Measurements from ENCODE around the gene LDLRAP1.

Gene LDLRAP1

DNA sequence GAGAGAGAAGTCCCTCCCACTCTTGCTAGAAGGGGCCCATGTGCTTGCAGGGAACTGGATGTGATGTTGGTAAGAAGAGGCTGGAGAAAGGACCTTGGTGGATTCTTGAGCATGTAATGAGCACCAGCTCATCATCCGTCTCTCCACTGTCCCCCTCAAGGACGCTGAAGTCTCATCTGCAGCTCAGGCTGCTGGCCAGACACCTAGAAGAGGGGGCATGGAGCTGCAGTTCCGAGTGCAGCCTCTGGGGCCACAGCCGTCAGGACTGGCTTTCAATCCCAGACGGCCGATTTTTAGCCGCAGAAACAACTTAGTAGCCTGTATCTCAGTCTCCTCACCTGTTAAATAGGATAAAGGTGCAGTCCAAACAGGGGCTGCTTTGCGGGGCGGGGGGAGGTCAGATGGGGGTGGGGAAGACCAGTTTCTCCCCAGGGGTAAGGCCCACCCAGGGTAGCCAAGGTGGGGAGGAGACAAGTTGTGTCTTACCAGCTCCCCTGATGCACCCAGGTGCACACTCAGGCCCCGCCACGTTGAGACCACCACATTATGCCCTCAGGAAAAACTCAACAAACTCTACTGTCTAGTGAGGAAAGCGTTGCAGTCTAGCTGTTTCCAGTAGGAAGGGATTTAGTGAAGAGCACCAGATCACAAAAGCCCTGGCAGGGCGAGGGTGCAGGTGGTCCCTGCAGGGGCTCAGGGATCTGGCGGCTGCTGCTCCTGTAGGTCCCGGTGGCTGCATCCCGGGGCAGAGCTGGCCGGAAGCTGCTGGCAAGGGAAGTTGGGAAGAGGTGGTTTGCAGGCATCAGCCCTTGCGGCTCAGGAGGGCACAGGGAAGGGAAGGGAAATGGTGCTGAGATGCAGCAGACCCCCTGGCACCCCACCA is 29.5 kb downstream of the LDLRAP1 start:
- POLR2A ChIA-PET: no interaction called here

DNA sequence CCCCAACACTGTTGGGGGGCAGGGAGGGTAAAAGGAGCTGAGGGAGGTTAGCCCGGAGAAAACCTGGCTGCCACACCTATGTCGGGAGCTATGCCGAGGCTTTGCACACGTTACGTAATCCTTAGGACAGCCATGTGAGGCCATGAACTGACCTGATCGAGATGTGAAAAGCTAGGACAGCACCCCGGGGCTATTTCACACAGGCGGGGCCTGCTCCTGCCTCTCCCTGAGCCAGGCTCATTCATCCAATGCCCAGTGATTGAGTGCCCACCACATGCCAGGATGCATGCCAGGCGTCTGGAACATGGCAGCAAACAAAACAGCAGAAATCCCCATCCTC is 30.2 kb downstream of the LDLRAP1 start:
- no peak for DNase-seq (ENCODE audit: extremely low spot score)
- no peak for TF ChIP-seq CTCF (IDR thresholded peaks at IDR 0.05; ENCODE audit: control extremely low read depth, extremely low read depth, low read depth, missing control alignments)
- ChIA-PET POLR2A (no interaction called here), CTCF (interaction anchor here (0.8 to 4.1 kb wide), 10 partner anchors 8 to 45 kb away, joined by 3 to 34 read pairs (median 4); no protein-coding TSS in a partner anchor)

More for the DNA sequence above, 29.5 kb downstream of the LDLRAP1 start:
- DNase-seq (ENCODE audit: extremely low spot score): peak; percentile 78
- TF ChIP-seq CTCF (IDR thresholded peaks at IDR 0.05; ENCODE audit: control extremely low read depth, extremely low read depth, low read depth, missing control alignments): peak; percentile 52
- CTCF ChIA-PET: interaction anchor here (0.8 to 4.1 kb wide), 17 partner anchors 8 to 46 kb away, joined by 3 to 34 read pairs (median 4); no protein-coding TSS in a partner anchor

DNA sequence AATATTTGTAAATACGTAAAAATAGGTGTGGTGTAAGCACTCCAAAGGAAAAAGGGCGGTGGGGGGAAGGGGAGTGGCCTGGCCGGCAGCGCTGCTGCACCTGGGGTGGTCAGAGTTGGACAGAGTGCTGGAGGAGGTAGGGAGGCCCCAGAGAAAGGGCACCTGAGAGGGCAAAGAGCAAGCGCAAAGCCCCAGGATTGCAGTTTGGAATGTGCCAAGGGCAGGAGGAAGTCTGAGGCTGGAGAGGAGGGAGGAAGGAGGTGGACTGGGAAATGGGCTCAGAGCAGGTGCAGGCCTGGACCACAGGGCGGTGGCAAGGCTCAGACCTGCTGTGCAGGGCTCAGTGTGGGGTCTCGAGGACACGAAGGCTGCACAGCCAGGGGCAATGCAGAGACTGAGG is 30.6 kb downstream of the LDLRAP1 start:
- TF ChIP-seq CTCF (IDR thresholded peaks at IDR 0.05; ENCODE audit: control extremely low read depth, extremely low read depth, low read depth, missing control alignments): no peak
- ChIA-PET POLR2A (no interaction called here), CTCF (interaction anchor here (0.8 to 4.1 kb wide), 5 partner anchors 9 to 24 kb away, joined by 4 to 34 read pairs (median 4); no protein-coding TSS in a partner anchor)
- DNase-seq (ENCODE audit: extremely low spot score): no peak

DNA sequence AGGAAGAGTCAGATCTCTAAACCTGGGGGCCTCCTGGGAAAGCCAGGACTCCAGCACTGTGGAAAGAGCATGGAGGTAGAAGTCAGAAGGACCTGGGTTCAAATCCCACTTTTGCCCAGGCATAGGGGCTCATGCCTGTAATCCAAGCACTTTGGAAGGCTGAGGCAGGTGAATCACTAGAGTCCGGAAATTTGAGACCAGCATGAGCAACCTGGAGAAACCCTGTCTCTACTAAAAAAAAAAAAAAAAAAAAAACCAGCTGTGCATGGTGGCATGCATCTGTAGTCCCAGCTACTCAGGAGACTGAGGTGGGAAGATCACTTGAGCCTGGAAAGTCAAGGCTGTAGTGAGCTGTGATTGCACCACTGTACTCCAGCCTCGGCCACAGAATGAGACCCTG is 31.8 kb downstream of the LDLRAP1 start:
- CTCF ChIA-PET: no interaction called here
- DNase-seq (ENCODE audit: extremely low spot score): no peak
- TF ChIP-seq CTCF (IDR thresholded peaks at IDR 0.05; ENCODE audit: control extremely low read depth, extremely low read depth, low read depth, missing control alignments): no peak
- POLR2A ChIA-PET: no interaction called here

DNA sequence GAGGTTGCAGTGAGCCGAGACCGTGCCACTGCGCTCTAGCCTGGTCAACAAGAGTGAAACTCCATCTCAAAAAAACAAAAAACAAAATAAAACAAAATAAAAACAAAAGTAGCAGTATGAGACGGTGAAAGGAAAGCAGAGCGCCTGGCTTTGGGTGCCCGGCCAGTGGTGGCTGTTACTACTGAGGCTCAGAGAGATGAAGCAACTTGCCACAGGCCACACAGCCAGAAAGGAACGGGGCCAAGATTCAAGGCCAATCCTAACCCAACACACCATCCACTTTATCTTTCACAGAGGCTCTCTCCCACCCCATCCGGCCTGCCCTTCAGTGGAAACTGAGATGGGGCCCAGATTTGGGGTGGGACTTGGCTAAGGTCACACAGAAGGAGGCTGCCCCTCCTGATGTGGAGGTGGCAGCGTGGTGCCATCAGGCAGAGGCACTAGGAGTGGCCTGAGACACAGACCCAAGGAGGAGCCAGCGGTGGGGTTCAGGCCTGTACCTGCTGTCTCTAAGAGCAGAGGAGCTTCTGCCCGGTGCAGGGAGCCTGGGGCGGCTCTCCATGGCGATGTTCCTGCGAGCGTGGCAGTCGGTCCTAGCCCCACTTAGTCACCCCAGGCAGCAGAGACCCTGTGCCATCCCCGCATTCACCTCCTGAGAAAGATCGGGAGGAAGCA is 33.2 kb downstream of the LDLRAP1 start:
- ChIA-PET POLR2A (no interaction called here), CTCF (interaction anchor here (0.8 kb wide), 1 partner anchor 8 kb away, joined by 3 read pairs; no protein-coding TSS in a partner anchor)
- TF ChIP-seq CTCF (IDR thresholded peaks at IDR 0.05; ENCODE audit: control extremely low read depth, extremely low read depth, low read depth, missing control alignments): no peak
- DNase-seq (ENCODE audit: extremely low spot score): no peak

- POLR2A ChIA-PET: no interaction called here
- no peak for TF ChIP-seq CTCF (IDR thresholded peaks at IDR 0.05; ENCODE audit: control extremely low read depth, extremely low read depth, low read depth, missing control alignments)
- CTCF ChIA-PET: interaction anchor here (0.8 kb wide), 1 partner anchor 8 kb away, joined by 3 read pairs; no protein-coding TSS in a partner anchor
- no peak for DNase-seq (ENCODE audit: extremely low spot score)
Observed at GRCh38 chr1:25577134-25577920, 33.9 kb downstream of the LDLRAP1 start.
